Activated T-helper 1 cell treated with anti-CD3 and anti-CD28 coated beads, Interleukin-12 subunit alpha, Interleukin-12 subunit beta, Interleukin-2, Interleukin-4 antibody, amounts not matched to agents 30 ng/mL and 10 ng/mL and 1 ng/mL, durations not matched to agents 14 hours and 24 hours and 36 hours (primary cell): ENCODE results near the gene ABCC4. TPM values are rescaled to one million over a fixed set of nuclear protein-coding genes. Genes with fewer than 3 reads are reported as not detected.
"Not testable (repeated sequence)": the region's sequence is repeated elsewhere in the genome, so short reads cannot be mapped to it uniquely, and the experiment has no call there.

Experiments used
- DNase-seq: peaks from one replicate; pipeline ENCODE4 v3.0.0; 2021; ENCODE audit warnings: low spot score
- H3K27ac Mint-ChIP-seq: one replicate; pipeline ENCODE4 v1.8.0; 2021; ENCODE audit warnings: mild to moderate bottlenecking, mixed read lengths
- H3K27me3 Mint-ChIP-seq: one replicate; pipeline ENCODE4 v1.8.0; 2022; ENCODE audit warnings: mild to moderate bottlenecking, moderate library complexity, mixed read lengths; ENCODE audit not compliant: insufficient read depth
- H3K36me3 Mint-ChIP-seq: one replicate; pipeline ENCODE4 v1.8.0; 2021; ENCODE audit warnings: low read depth, mixed read lengths
- H3K4me1 Mint-ChIP-seq: one replicate; pipeline ENCODE4 v1.8.0; 2021; ENCODE audit warnings: low read depth, mixed read lengths
- H3K4me3 Mint-ChIP-seq: one replicate; pipeline ENCODE4 v1.8.0; 2021; ENCODE audit warnings: mild to moderate bottlenecking, moderate library complexity, mixed read lengths
- H3K9me3 Mint-ChIP-seq: one replicate; pipeline ENCODE4 v1.8.0; 2021; ENCODE audit warnings: mixed read lengths
- intact Hi-C: fragments of 100-400 bp; cut with micrococcal nuclease; formaldehyde crosslinking; loops from one replicate; pipeline ENCODE4 v1.15.1; 2024
- total RNA-seq: library from RNA; stranded (reverse); gene quantifications from 2 replicates; pipeline ENCODE4 v1.2.3, GENCODE V29; 2022

ABCC4 gene
- total RNA-seq, 1 donor from 2014 or later, result 16.4 TPM

DNA sequence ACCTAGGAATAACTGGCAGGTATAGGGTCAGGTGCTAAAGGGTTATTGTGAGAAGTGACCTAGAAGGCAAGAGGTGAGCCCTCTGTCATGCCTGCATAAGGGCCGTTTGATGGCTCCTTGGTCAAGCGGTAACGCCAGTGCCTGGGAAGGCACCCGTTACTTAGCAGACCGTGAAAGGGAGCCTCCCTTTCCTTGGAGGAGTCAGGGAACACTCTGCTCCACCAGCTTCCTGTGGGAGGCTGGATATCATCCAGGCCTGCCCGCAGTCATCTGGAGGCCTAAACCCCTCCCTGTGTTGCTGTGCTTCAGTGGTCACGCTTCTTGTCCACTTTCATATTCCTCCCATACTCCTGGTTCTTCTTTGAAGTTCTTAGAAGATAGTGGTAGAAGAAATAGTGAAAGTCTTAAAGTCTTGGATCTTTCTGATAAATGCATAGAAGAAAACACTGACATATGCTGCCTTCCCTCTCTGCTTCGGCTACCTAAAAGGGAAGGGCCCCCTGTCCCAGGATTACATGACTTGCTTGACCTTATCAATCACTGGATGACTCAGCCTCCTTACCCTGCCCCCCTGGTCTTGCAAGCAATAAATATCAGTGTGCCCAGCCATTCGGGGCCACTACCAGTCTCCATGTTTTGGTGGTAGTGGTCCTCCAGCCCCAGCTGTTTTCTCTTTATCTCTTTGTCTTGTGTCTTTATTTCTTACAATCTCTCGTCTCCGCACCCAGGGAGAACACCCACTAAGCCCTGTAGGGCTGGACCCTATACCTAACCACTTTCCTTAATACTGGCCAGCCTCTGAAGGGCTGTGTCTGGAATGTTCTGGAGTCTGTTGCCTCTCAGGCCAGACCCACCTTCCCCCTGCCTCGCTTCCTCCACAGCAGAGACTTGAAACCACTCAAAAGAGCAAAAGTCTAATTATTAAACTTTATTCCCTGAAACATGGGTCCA, 16.1 kb upstream of the ABCC4 start:
- Mint-ChIP-seq H3K4me3 (no peak overlapping the region), H3K36me3 (no peaks in the 10 kb centered on the region), H3K27ac (no peak overlapping the region), H3K9me3 (no peaks in the 10 kb centered on the region), H3K4me1 (no peaks in the 10 kb centered on the region), H3K27me3 (peaks cover 10% of the 10 kb centered on the region)
- no peak for DNase-seq
- intact Hi-C loops, result no loop called here

DNA sequence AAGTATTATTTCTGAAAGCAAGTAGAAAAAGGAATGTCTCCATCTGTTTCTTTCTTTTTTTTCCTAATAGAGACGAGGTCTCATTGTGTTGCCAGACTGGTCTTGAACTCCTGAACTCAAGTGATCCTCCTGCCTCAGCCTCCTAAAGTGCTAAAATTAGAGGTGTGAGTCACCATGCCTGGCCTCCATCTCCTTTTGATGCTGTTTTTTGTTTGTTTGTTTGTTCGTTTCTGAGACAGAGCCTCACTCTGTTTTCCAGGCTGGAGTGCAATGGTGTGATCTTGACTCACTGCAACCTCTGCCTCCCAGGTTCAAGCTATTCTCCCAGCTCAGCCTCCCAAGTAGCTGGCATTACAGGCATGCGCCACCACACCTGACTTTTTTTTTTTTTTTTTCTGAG, 14.5 kb upstream of the ABCC4 start:
- Mint-ChIP-seq H3K27ac (no peak overlapping the region), H3K4me3 (no peak overlapping the region), H3K27me3 (peaks cover 14% of the 10 kb centered on the region), H3K4me1 (no peaks in the 10 kb centered on the region), H3K9me3 (no peaks in the 10 kb centered on the region), H3K36me3 (no peaks in the 10 kb centered on the region)
- no peak for DNase-seq
- intact Hi-C loops, result no loop called here

DNA sequence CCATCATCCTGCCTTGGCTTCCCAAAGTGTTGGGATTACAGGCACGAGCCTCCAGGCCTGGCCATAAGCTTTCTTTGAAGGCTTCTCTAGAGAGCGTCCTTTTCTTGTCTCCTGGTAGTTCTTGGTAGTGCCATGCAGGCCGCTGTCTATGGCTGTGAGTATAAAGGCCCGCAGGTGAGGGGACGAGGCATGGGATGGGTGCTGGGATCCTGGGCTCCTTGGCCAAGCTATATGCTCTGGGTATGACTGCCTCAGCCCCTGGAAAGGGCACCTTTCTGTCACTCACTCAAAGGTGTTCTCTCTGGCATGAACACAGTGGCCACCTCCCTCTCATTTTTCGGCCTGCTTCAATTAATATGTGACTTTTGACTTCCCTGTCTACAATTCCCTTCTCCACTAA, 6.3 kb upstream of the ABCC4 start:
- Mint-ChIP-seq H3K9me3 (no peaks in the 10 kb centered on the region), H3K27me3 (peaks cover 15% of the 10 kb centered on the region), H3K27ac (no peak overlapping the region), H3K36me3 (no peaks in the 10 kb centered on the region), H3K4me3 (no peak overlapping the region), H3K4me1 (peaks cover 2% of the 10 kb centered on the region)
- DNase-seq, result no peak
- intact Hi-C loops, result loop anchor here (10.0 kb wide), 1 partner anchor 643 kb away; no protein-coding TSS in a partner anchor

DNA sequence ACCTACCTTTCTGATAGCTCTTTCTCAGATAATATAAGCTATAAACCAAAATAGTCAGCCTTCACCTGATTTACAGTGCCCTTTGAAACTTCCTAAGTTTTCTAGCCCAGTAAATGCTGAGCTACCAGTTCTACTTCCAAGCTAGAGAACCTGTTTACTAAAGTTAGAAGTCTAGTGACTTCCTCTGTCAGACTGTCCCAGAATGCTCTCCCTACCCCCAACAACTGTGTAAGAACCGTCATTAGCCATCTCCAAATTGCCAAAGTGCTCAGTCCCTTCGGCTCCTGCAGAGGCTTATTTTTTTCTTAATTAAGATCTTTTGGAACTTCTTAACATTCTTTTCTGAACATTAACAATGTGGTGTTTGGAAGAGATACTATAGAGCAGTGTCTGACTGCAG, 3.2 kb upstream of the ABCC4 start:
- H3K4me3 Mint-ChIP-seq, result no peak overlapping the region
- peaks cover 24% of the 10 kb centered on the region for H3K4me1 Mint-ChIP-seq
- H3K27me3 Mint-ChIP-seq, result peaks cover 15% of the 10 kb centered on the region
- intact Hi-C loops, result loop anchor here (5.0 to 10.0 kb wide), 3 partner anchors 173 to 640 kb away; partner anchors contain the start of gene DNAJC3
- H3K27ac Mint-ChIP-seq, result no peak overlapping the region
- DNase-seq, result no peak
- no peaks in the 10 kb centered on the region for H3K9me3 Mint-ChIP-seq
- H3K36me3 Mint-ChIP-seq, result peaks cover 1% of the 10 kb centered on the region

DNA sequence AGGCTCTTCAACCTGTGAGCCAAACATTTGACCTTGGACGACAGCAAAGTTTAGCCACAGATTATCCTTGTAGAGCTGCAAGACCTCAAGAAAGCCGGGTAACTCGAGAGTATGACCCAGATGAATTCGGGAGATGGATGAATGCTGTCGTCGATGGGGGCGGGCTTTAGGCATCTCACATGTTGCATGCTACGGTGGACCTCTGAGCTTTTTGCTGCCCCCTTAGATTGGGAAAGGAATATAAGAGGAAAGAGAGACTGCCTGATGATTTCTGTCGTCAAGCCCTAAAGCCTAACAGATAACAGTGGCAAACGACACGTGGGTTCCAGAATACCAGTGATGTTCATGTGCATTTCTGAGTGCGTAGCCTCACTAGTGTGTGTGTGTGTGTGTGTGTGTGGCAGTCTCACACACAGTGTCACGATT, 730 bp upstream of the ABCC4 start:
- peak overlapping the region; percentile 72 for H3K4me3 Mint-ChIP-seq
- no peak for DNase-seq
- H3K27ac Mint-ChIP-seq, result peak overlapping the region; percentile 63
- H3K9me3 Mint-ChIP-seq, result no peaks in the 10 kb centered on the region
- H3K36me3 Mint-ChIP-seq, result peaks cover 5% of the 10 kb centered on the region
- intact Hi-C loops, result loop anchor here (1.0 to 10.0 kb wide), 5 partner anchors 78 to 637 kb away; partner anchors contain the start of gene DNAJC3
- H3K4me1 Mint-ChIP-seq, result peaks cover 33% of the 10 kb centered on the region
- peaks cover 15% of the 10 kb centered on the region for H3K27me3 Mint-ChIP-seq

DNA sequence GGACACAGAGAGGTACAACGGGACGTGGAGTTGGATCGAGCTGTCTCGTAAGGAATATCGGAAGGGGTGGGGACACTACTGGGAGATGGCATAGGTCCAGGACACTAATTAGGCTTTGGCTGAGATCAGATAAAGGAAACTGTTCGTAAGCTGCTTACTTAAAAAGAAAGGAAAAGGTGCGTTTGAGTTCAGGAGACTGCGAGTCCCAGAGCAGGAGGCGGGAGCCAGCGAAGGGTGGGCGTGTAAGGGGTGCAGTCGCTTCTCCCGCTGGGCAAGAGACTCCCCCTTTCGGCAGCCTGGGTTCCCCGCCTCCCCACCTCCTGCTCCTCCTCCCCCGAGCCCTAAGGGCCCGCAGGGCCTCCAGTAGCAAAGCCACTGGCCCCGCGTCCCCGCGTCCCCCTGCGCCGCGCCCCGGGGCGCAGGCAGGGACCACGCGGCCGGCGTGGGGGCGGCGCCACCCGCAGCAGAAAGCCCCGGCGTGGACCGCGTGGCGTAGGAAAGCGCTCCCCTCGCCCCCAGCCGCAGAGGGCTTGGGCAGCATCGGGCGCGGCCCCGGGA, 547 bp downstream of the ABCC4 start:
- H3K9me3 Mint-ChIP-seq, result no peaks in the 10 kb centered on the region
- H3K4me1 Mint-ChIP-seq, result peaks cover 33% of the 10 kb centered on the region
- intact Hi-C loops, result loop anchor here (1.0 to 10.0 kb wide), 5 partner anchors 80 to 636 kb away; partner anchors contain the start of gene DNAJC3
- H3K4me3 Mint-ChIP-seq, result peak overlapping the region; percentile 95
- peak overlapping the region; percentile 82 for H3K27ac Mint-ChIP-seq
- H3K36me3 Mint-ChIP-seq, result peaks cover 5% of the 10 kb centered on the region
- peak; percentile 5 for DNase-seq
- H3K27me3 Mint-ChIP-seq, result peaks cover 15% of the 10 kb centered on the region

DNA sequence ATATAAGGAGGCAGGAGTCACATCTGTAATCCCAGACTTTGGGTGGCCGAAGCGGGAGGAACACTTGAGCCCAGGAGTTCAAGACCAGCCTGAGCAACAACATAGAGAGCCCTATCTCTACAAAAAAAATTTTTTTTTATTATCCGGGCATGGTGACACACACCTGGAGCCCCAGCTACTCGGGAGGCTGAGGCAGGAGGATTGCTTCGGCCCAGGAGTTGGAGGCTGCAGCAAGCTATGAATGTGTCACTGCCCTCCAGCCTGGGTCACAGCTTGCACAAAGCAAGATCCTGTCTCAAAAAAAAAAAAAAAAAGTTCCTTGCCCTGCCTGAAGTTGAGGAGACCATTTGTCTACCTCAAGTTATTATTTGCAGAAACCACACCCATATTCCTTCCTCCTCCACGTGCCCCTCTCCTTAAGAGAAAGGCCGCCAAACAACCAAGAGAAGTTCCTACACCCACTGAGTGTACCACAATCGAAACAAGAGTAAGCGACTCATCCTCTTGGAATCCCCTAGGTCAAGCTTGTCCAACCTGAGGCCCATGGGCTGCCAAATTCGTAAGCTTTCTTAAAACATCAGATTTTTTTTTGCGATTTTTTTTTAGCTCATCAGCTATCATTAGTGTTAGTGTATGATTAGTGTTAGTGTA, 2.2 kb downstream of the ABCC4 start:
- H3K27me3 Mint-ChIP-seq, result peaks cover 15% of the 10 kb centered on the region
- H3K4me3 Mint-ChIP-seq, result peak overlapping the region; percentile 95
- peaks cover 33% of the 10 kb centered on the region for H3K4me1 Mint-ChIP-seq
- intact Hi-C loops, result no loop called here
- H3K27ac Mint-ChIP-seq, result peak overlapping the region; percentile 31
- no peaks in the 10 kb centered on the region for H3K9me3 Mint-ChIP-seq
- H3K36me3 Mint-ChIP-seq, result peaks cover 5% of the 10 kb centered on the region
- no peak for DNase-seq

DNA sequence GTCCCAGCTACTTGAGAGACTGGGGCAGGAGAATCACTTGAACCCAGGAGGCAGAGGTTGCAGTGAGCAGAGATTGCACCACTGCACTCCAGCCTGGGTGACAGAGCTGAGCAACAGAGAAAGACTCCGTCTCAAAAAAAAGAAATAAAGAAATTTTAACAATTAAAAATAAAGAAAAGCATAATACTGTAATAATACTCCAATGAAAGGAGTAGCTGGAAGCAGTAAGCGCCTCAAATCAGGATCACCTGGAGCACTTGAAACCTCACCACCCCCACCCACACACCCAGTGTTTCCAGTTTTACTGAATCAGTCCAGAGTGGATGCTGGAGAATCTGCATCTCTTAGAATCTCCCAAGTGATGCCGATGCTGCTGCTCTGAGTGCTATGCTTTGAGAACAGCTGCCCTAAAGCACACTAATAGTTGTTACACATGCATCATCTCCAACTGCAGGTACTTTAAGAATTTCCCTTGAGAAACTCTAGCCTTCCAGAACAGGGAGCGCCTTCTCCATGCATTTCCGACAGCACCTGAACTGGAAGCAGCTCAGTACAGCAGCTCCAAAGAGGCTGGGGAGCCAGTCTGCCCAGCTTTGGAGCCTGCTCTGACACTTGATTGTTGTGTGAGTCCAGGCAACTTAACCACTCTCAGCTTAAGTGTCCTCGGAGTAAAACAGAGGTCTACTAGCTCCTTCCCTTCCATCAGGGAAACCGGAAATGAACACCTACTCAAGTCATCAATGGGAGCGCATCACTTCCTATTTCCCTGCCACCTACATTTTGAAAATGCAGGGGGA, 2.9 kb downstream of the ABCC4 start:
- H3K4me3 Mint-ChIP-seq, result peak overlapping the region; percentile 15
- no peak overlapping the region for H3K27ac Mint-ChIP-seq
- intact Hi-C loops, result no loop called here
- H3K36me3 Mint-ChIP-seq, result peaks cover 5% of the 10 kb centered on the region
- no peak for DNase-seq
- peaks cover 15% of the 10 kb centered on the region for H3K27me3 Mint-ChIP-seq
- H3K9me3 Mint-ChIP-seq, result no peaks in the 10 kb centered on the region
- peaks cover 33% of the 10 kb centered on the region for H3K4me1 Mint-ChIP-seq

DNA sequence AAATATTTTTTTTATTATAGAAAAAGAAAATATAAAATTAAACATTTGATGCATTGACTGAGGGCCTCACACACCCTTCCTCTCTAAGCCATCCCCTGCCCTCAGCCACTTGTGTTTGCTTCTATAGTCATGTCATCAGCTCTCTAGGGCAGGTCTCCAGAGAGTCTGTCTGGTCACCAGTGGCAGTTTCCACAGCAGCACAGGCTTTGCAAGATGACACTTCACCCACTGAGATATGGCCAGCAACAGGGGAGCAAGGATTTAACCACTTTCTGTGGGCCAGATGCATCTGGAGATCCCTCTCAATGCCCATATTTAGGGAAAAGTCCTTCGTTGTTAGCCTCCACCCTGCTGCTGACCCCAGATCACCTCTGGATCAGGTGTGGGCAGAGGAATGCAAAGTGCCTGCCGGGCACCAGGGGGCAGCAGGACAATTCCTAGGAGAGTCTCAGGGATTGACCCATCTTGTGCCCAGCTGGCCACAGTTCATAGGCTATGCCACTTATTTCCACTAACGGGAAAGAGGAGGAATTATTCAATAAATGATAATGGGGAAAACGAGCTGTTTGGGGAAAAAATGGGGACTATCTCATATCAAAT, 4.8 kb downstream of the ABCC4 start:
- H3K36me3 Mint-ChIP-seq, result peaks cover 5% of the 10 kb centered on the region
- no peak overlapping the region for H3K4me3 Mint-ChIP-seq
- intact Hi-C loops, result loop anchor here (1.0 kb wide), 2 partner anchors 84 to 108 kb away; no protein-coding TSS in a partner anchor
- H3K27ac Mint-ChIP-seq, result no peak overlapping the region
- no peaks in the 10 kb centered on the region for H3K27me3 Mint-ChIP-seq
- H3K4me1 Mint-ChIP-seq, result peaks cover 22% of the 10 kb centered on the region
- H3K9me3 Mint-ChIP-seq, result no peaks in the 10 kb centered on the region
- DNase-seq, result no peak

DNA sequence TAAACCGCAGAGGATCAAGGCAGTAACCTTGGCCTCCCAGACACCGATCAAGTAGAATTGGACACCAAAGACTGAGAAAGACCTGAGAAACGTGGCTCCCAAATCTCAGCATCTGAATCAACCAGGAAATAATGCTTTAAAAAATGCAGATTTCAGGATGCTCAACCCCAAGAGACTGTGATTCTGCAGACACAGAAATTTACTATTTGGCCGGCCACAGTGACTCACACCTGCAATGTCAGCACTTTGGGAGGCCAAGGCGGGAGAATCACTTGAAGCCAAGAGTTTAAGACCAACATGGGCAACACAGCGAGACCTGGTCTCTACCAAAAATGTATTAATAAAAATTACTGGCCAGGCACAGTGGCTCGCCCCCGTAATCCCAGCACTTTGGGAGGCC, 6.2 kb downstream of the ABCC4 start:
- no peaks in the 10 kb centered on the region for H3K27me3 Mint-ChIP-seq
- no peak overlapping the region for H3K27ac Mint-ChIP-seq
- H3K4me3 Mint-ChIP-seq, result no peak overlapping the region
- no peaks in the 10 kb centered on the region for H3K9me3 Mint-ChIP-seq
- peaks cover 6% of the 10 kb centered on the region for H3K36me3 Mint-ChIP-seq
- no peak for DNase-seq
- H3K4me1 Mint-ChIP-seq, result peaks cover 15% of the 10 kb centered on the region
- intact Hi-C loops, result no loop called here

DNA sequence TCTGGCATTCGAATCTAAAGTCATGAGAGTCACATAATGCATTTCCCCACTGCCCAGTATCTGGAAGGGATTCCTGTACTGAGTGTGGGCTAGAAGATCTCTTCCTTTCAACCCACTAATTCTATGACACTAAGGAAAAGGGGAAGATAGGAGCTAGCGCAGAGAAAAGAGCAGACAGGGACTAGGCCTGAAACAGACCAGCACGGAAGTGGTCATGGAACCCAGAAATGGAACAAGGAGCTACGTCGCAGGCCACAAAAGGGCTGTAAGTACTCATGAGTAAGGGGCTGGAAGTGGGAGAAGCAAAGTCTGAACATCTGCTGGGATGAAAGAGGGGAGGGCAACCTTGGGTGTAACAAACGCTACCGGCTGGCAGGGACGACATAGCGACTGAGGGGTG, 8.6 kb downstream of the ABCC4 start:
- Mint-ChIP-seq H3K4me3 (no peak overlapping the region), H3K9me3 (no peaks in the 10 kb centered on the region), H3K27me3 (no peaks in the 10 kb centered on the region), H3K36me3 (peaks cover 2% of the 10 kb centered on the region), H3K27ac (no peak overlapping the region), H3K4me1 (no peaks in the 10 kb centered on the region)
- intact Hi-C loops, result no loop called here
- no peak for DNase-seq

DNA sequence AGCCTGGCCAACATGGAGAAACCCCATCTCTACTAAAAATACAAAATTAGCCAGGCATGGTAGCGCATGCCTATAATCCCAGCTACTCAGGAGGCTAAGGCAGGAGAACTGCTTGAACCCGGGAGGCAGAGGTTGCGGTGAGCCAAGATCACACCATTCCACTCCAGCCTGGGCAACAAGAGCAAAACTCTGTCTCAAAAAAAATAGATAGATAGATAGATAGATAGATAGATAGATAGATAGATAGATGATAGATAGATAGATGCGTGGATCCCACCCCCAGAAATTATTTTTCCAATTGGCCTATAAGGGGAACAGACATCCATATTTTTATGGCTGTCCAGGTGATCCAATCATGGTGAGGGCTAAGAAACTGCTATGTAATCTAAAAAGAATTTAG, 11.3 kb downstream of the ABCC4 start:
- H3K36me3 Mint-ChIP-seq, intact Hi-C loops, H3K9me3 Mint-ChIP-seq, H3K27ac Mint-ChIP-seq, H3K27me3 Mint-ChIP-seq, H3K4me3 Mint-ChIP-seq, H3K4me1 Mint-ChIP-seq, DNase-seq: not testable (repeated sequence)
